BJ (cell line): Measurements from ENCODE around the gene NPAS2. TPM values are rescaled to one million over a fixed set of nuclear protein-coding genes. Genes with fewer than 3 reads are reported as not detected.

Source experiments
- CTCF ChIA-PET: fragments of 350-600 bp; formaldehyde crosslinking; extraction: SDS; loops from one replicate; lab custom pipeline; 2021; ENCODE audit warnings: antibody characterized with exemption, inconsistent platforms; lab: Yijun Ruan, JAX
- POLR2A ChIA-PET: fragments of 300-600 bp; sonication (Branson Sonifier 250); formaldehyde crosslinking; extraction: SDS; loops from one replicate; lab custom pipeline; 2021; ENCODE audit warnings: antibody characterized with exemption; lab: Charles Lee
- DNase-seq: peaks from one replicate; pipeline ENCODE4 v3.0.0-alpha.2; 2011; ENCODE audit warnings: low read depth
- H3K27me3 ChIP-seq: 2 replicates; pipeline ENCODE4 v1.6.0; 2011; ENCODE audit warnings: low read length; ENCODE audit not compliant: control insufficient read depth, insufficient read depth
- H3K36me3 ChIP-seq: 2 replicates; pipeline ENCODE4 v1.5.1; 2011; ENCODE audit warnings: low read length; ENCODE audit not compliant: control insufficient read depth, insufficient read depth
- H3K4me3 ChIP-seq: 2 replicates; pipeline ENCODE4 v1.5.1; 2011; ENCODE audit warnings: low read depth, mild to moderate bottlenecking, control low read depth, low read length
- polyA plus RNA-seq: library from polyadenylated mRNA; depleted of rRNA; stranded (reverse); fragments of >200 nt; gene quantifications from 2 replicates; pipeline ENCODE4 v1.2.3, GENCODE V29; 2011
- TF ChIP-seq, protein P1 (sequence below): IDR thresholded peaks from 2 replicates; pipeline ENCODE4 v1.5.1; 2011; ENCODE audit warnings: low read depth, mild to moderate bottlenecking, control low read depth, inconsistent platforms, low read length, moderate library complexity; ENCODE audit not compliant: insufficient read depth

The NPAS2 gene
- polyA plus RNA-seq, 1 experiment = 13.1 TPM

DNA sequence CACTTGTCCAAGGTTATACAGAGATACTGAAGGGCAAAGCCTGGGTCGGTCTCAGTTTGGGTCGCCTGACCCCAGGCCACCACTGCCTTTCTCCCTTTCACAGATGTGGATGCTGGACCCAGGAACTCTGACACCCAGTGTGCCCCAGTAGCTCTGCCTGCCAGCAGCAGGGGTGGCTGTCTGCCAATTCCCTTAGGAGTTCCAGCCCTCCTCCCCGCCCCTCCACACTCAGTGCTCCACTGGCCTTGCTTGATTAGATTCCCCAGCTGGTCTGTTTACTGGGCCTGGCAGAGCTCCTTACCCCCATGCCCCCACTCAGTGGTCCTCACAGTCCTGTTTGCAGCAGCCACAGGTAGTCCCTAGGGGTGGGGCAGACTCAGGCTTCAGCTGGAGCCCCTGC is 75.5 kb downstream of the NPAS2 start:
- H3K27me3 ChIP-seq = no peaks in the 10 kb centered on the region
- no peak overlapping the region for H3K4me3 ChIP-seq
- H3K36me3 ChIP-seq = 0 out of 2 replicates have a peak, but pooled peaks cover under 1% of the 10 kb centered on the region
- TF ChIP-seq, protein P1, sequence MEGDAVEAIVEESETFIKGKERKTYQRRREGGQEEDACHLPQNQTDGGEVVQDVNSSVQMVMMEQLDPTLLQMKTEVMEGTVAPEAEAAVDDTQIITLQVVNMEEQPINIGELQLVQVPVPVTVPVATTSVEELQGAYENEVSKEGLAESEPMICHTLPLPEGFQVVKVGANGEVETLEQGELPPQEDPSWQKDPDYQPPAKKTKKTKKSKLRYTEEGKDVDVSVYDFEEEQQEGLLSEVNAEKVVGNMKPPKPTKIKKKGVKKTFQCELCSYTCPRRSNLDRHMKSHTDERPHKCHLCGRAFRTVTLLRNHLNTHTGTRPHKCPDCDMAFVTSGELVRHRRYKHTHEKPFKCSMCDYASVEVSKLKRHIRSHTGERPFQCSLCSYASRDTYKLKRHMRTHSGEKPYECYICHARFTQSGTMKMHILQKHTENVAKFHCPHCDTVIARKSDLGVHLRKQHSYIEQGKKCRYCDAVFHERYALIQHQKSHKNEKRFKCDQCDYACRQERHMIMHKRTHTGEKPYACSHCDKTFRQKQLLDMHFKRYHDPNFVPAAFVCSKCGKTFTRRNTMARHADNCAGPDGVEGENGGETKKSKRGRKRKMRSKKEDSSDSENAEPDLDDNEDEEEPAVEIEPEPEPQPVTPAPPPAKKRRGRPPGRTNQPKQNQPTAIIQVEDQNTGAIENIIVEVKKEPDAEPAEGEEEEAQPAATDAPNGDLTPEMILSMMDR = no peak
- ChIA-PET CTCF (interaction anchor here (0.7 to 1.2 kb wide), 2 partner anchors 23 to 165 kb away, joined by 3 read pairs; no protein-coding TSS in a partner anchor), POLR2A (no interaction called here)
- DNase-seq = no peak

DNA sequence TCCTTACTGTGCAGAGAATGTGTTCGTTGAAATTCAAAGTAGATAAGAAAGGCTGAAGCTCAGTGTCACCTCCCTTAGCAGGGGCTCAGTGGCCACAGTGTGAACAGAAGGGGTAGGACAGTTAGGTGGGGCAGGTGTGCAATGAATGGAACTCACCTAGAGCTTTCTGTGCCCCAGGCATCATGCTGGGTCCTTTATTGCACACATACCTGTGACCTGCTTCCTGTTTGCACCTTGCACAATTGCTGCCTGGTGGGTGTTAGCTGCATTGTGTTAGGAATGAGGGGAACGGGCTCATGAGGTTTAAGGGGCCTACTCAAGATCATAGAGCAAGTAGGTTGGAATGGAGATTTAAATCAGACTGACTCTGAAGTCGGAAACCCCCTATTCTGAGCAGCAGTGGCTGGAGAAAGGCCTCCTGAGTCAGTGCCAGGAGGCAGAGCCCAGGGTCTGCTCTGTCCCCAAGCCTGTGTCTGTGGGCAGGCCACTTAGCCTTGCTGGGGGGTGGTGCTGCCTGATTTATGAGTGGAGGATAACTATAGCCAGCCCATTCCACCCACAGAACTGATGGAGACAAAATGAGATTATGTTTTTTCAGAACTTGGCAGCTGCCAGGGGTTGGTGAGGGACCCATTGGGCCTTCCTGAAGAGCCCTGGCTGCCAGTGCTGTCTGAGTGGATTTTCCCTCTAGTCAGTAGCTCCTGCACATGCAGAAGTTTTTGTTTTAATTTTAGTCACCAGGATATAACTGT is 76.2 kb downstream of the NPAS2 start:
- TF ChIP-seq, protein P1 = no peak
- no peak for DNase-seq
- H3K36me3 ChIP-seq = no peaks in the 10 kb centered on the region
- H3K27me3 ChIP-seq = no peaks in the 10 kb centered on the region
- no peak overlapping the region for H3K4me3 ChIP-seq
- CTCF ChIA-PET = interaction anchor here (0.7 kb wide), 1 partner anchor 23 kb away, joined by 3 read pairs; no protein-coding TSS in a partner anchor
- POLR2A ChIA-PET = no interaction called here

DNA sequence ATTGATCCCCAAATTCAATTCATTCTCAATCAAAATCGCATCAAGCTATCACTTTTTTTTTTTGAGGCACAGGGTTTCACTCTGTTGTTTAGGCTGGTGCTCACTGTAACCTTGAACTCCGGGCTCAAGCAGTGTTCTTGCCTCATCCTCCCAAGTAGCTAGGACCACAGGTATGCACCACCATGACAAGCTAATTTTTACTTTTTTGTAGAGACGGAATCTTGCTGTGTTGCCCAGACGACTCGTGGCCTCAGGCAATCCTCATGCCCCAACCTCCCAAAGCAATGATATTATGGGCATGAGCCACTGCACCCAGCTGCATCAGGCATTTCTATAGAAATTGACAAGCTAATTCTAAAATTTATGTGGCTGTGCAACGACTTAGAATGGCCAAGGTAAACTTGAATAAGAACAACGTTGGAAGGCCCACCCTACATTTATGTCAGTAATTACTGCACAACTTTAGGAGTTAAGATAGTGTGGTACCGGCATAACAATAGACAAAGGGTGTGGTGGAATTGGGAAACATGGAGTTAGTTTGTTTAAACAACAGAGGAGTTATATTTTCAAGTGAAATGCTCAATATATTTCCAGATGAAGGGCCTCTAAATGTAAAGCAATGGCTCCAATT is 78.2 kb downstream of the NPAS2 start:
- DNase-seq = no peak
- no peak overlapping the region for H3K4me3 ChIP-seq
- CTCF ChIA-PET = no interaction called here
- H3K36me3 ChIP-seq = no peaks in the 10 kb centered on the region
- TF ChIP-seq, protein P1 = no peak
- POLR2A ChIA-PET = no interaction called here
- H3K27me3 ChIP-seq = no peaks in the 10 kb centered on the region

DNA sequence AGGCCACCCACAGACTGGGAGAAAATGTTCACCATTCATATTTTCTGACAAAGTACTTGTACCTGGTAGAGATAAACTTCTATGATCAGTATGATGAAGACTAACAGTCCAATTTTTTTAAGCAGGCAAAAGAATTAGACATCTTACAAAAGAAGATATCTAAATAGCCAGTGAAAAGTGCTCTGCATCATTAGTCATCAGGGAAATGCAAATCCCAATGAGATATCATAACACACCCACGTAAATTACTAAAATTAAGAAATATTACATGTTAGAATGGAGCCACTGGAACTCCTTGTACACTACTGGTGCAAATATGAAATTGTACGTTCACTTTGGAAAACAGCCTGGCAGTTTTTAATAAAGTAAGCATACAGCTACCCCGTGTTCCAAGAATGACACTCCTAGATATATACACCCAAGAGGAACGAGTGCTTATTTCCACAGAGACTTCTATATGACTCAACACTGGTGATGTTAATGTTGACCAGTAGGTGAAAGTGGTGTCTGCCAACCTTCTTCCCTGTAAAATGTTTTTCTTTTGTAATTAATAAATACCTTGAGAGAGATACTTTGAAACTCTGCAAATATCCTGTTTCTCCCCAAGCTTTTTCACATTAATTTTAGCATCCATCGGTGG is 80.3 kb downstream of the NPAS2 start:
- H3K36me3 ChIP-seq = no peaks in the 10 kb centered on the region; the same call in 1 of the 2 replicates
- POLR2A ChIA-PET = no interaction called here
- DNase-seq = no peak
- CTCF ChIA-PET = no interaction called here
- H3K4me3 ChIP-seq = no peak overlapping the region
- TF ChIP-seq, protein P1 = no peak
- H3K27me3 ChIP-seq = no peaks in the 10 kb centered on the region
